HG03558 (cell line): ENCODE measurements around the gene RAP1GAP.
"Not testable (repeated sequence)": the region's sequence is repeated elsewhere in the genome, so short reads cannot be mapped to it uniquely, and the experiment has no call there.

ENCODE experiments used
- ATAC-seq: cut with Tn5 transposase; IDR thresholded peaks from one replicate; pipeline ENCODE4 v1.9.1; 2021; ENCODE audit warnings: moderate number of reproducible peaks; ENCODE audit not compliant: unreplicated experiment; ENCODE audit errors: extremely low read depth

RAP1GAP gene

DNA sequence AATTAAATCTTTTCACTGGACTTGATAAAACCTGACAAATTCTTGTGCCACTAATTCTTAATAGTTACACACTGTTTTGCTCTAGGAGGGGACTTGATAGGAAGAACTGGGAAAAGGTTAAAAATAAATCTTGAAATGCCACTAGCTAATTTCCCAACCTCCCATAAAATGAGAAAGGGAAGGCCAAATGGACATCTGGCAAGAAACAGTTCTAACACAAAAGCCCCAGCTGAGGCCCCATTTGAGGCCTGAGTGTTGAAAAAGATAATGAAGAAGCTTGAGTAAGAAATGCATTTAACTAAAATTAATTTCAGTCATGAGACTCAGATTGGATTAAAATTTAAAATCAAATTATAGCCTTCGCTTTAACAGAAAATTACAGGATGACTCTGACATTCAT lies 11.2 kb upstream of the RAP1GAP start:
- ATAC-seq, result no peak

DNA sequence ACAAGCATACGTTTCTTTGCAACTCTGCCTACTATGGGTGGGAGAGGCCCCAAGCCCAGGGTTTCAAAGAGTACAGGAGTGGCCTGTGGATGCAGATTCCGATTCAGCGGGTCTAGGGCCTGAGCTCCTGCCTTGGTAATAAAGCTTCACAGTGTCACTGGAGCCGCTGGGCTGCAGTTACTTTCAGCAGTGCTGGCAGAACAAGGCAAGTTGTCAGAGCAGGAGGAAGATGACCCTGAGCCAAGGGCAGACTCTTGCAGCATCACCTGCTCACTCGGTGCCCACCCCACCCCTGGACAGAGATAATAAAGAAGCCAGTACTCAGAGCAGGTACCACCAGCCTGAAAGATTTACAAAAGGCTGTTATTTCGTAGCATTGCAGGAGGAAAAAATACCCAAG lies 8.0 kb upstream of the RAP1GAP start:
- no peak for ATAC-seq

DNA sequence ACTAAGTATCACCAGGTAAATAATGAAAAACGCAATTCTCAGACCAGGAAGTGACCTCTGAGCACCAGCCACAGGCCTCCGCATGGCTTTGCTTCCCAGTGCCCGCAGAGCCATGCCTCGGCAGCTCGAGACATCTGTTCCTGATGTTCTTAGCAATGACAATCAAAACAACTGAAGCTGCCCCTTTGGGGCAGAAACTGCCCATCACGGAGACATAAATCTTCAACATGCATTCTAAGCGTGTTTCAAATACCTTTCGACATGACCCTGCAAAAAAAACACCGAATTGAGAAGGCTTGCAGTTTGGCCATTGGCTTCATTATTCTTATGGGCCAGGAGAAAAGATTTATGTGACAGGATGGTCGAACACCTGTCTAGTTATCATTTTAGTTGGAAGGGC lies 5.8 kb upstream of the RAP1GAP start:
- no peak for ATAC-seq

DNA sequence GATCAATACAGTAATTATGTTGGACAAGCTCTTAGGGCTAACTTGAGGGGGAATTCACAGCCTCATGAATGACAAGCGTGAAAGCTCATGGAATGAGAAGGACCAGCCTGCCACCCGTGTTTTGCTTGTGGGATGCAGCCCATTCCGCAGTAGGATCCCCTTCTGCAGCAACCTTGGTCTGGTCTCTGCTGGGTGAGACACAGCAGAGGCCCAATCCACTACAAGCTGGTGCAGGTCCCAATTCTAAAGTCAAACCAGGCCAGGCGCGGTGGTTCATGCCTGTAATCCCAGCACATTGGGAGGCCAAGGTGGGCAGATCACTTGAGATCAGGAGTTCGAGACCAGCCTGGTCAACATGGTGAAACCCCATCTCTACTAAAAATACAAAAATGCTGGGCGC lies 4.7 kb upstream of the RAP1GAP start:
- ATAC-seq, result not testable (repeated sequence)

DNA sequence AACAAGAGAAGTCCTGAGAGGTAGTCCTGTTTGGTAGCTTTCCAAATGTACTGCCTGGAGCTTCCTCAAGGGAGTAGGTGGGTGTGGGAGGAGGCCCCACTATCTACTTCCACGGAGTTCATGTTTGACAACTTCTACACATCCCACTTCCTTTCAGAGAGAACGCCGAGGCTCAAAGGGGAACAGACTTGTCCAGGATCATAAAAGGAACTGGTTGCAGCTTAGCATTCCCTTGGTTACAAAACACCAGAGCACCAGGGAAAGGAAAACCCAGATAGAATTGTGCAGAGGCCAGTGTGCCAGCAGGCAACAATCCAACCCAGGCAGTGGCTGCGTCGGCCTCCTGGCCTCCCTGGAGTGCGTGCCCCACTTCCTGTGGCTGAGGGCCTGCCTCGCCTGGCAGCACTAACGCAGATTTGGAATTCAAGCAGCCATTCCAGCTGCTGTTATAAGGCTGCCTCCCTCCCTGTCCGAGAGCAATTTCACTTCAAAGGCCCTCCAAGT lies 4.2 kb upstream of the RAP1GAP start:
- no peak for ATAC-seq

DNA sequence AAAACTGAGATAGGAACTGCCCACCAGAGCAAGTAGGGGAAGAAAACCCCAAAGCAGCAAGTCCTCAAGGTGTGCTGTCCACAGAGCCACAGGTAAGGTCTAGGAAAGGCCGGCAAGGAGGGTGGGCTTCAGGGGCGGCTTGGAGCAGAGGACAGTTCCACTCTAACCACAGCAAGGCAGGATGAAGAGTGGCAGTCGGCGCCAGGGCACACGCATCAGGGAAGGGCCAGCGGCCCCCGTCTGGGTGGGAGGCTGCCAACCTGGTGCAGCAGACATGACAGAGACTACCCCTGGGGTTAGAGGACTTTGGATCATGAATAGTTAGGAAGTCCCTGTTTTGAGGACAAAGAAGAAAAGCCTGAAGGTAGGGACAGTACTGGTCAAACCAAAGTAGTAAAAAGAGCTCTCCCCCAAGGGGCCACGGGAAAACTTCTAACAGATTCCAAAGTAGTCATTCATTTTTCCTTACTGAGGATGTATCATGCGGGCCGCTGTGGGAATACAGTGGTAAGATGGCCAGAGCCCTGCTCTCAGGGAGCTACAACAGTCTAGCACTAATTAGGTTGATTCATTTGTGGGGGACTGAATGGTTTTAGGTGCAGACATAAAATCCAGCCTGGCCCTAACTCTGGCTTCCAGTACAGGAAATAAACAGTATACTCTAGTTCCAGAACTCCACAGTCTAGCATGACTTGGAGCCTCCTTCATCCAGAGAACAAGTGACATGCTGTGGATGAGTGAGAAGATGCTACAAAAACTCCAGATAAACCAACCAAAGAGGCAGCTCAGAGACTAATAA lies 3.5 kb upstream of the RAP1GAP start:
- ATAC-seq, result no peak

DNA sequence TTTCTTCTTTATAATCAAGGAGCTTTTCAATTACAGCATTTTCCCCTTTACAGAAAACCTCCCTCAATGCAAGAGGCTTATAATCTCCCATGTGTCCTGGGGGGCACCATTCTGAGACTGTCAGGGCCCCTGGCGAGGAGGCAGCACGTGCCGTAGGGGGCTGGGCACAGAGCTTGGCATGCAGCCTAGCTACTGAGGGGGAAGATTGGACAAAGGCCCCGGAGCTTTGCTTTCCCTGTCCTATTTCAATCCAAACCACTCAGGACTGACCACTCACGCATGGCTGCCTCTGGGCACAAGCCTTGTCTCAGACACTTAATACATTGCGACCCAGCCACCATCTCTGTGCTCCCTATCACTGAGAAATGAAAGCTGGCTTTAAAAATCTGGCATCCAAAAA lies 2.8 kb upstream of the RAP1GAP start:
- ATAC-seq, result no peak

DNA sequence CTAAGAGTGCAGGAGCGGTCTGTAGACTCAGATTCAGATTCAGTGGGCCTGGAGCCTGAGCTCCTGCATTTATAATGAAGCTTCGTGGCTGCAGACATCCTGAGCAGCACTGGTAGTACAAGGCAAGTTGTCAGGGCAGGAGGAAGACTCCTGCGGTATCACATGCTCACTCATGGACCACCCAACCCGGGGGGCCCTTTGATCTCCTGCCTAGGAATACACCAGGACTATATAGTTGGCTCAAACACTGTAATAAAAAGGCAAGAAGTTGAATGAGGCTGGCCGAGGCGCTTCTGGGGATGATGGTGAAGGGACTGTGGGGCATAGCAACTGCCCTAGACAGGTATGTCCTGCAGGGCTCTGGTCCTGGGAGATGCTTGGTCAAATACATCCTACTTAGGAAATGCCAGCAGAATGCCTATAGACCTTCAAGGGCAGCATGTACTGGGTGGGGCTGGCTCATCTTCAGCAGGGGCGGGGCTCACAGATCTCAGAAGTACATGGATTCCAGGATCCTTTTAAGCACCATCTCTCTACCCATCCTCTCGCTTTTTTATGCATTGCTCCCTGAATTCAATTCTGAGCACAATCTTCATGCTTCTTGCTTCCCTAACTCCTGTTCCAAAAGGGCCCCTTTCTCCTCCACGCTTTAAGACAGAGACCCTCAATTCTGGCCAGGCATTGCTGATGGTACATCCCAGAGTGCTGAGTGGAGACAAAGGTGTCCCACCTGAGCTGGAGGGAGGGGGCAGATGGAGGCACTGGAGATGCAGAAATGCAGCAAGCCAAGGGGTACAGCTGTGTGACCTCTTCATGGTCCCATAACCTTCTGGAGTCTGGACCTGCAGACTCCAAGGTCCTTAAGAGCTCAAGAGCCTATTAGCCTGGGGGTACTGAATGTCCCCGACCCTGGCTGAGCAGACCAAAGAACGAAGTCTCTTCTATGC lies 2.1 kb upstream of the RAP1GAP start:
- ATAC-seq, result no peak

DNA sequence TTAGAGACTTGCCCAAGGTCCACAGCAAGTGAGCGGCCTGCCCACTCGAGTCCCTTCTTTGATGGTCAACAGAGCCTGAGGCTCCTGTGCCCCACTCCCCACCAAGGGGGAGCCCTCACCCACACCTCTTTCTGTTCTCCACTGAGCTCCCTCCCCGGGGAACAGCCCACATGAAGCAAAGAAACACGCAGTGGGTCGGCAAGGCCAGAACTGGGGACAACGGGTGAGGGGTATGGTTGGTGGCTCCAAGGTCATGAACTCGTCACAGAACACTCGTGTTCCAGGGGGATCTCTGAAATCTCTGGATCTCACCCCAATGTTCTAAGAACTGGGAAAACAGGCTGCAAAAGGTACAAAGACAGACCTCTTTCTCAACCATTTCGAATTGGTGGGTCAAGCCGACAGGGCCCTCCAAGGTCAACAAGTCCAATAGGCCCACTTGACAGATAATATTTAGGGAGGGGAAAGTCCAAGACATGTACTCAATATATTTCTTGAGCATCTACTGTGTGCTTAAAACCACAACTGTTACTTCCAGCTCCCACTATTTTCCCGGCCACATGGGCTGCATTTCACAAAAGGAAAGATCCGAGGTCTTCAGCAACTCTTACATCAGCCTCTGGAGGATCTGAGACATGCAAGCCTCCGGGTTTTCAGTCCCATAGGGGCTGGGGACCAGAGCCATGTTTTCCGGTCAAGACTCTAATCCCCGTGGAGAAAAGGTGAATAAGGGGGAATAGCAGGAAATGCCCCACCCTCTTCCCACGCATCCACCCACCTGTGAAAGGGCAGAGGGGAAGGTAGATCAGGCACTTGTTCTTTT lies 1.1 kb upstream of the RAP1GAP start:
- ATAC-seq, result no peak

DNA sequence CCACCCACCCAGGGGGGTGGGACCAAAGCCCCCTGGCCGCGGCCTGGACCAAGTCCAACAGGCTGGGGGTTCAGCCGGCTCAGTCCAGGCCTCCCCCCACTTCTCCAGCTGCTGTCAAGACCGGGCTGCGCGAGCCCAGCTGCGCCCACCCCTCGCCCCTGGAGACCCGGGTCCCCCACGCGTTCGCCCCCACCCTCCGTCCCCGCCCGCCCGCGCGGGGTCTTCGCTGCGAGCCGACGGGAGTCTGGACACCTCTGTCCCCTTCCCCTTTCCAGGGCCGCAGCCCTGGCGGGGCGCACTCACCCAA lies 253 bp downstream of the RAP1GAP start:
- no peak for ATAC-seq

DNA sequence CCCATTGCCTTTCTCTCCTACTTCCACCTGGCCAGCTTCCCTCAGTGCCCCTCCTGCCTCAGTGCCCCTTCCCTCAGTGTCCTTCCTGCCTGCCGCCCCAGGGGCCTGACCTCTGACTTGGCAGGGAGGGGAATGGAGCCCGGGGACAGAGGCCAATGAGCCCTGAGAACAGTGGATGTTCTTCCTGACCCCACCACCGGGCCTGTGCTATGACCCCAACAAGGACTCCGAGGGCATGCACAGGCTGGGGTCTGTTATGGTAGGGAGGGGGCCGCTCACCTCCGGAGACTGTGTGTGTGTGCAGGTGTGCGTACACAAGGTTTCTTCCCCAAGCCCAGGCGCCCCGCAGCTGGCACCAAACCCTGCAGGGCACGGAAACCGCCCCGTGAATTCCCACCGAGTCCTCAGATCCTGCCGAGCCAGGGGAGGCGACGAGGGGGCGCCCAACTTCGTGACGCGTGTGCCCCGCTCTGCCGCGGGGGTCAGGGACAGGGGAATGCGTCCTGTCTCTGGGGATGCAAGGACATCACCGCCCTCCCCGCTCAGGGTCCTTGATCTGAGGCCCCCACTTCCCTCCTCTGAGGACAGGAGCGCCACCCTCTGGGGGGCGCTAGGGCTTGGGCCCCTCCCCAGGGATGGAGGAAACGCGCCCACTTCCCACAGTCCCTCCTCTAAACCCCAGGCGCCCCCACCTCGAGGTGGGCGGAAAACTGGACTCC lies 766 bp downstream of the RAP1GAP start:
- no peak for ATAC-seq

DNA sequence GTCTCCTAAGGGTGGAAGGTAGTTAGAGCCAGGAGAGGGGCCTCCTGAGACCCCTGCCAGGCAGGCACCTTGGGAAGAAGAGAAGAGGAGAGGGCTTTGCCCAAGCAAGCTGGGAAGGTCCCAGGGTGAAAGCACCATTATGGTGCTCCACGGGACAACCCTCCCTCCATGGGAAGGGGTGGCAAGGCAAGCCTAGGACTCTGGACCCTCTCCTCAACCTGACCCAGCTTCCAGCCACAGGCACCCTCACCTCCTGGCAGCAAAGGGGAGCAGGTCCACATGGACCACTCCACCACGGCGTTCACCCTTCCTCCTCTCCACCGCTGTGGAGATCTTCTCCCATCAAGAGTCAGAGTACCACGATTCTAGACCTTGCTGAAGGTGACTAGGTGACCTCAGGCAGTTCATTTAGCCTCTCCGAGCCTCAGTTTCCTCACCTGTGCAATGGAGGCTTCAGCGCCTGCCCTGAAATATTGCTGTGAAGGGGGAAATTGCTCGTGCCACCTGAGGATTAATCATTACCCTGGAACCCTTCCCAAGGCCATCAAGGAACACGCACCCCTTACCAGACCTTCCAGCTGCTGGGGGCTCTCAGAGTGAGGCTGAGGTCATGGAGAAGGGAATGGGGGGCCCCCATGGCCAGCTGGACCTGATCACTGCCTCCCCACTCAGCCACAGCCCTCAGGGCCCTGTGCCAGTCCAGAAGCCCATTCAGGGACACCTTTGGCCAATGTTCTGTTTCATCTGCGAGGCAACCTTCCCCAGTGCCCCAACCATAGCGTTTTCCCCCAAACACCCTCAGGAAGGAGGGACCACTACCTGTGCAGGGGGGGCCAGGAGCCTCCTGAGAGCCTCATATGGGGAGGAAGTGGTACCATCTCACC lies 1.6 kb downstream of the RAP1GAP start:
- ATAC-seq, result no peak

DNA sequence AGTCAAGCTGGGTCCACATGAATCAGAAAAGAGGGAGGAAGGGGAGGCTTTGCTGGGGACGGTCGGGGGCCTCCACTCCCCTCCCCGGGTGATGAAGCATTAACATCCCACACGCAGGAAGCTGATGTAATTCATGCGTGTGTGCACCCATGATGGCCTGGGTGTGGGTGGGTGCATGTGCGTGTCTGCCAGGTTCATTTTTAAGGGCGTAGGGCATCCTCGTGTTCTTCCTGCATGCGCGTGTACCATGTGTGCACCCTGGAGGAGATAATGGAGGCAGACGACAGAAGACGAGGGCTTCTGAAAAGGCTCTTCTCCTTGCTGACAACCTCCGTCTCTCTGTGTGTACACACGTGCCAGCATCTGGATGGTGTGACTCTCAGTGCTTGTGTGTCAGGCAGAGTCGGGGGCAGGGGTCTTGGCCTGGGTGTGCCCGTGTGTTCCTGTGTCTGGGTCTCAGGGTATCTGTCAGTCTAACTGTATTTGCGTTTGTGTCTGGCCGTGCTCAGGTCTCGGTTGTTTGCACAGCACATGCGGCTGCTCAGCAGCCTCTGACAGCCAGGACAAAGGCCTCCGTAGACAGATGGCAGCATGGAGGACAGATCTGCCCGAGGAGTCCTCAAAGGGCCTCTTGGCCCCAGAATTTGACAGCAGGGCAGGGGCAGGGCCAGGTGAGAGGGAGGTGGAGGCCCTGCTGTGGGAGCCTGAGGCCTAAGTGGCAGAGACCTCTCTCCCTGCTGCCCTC lies 2.4 kb downstream of the RAP1GAP start:
- no peak for ATAC-seq

DNA sequence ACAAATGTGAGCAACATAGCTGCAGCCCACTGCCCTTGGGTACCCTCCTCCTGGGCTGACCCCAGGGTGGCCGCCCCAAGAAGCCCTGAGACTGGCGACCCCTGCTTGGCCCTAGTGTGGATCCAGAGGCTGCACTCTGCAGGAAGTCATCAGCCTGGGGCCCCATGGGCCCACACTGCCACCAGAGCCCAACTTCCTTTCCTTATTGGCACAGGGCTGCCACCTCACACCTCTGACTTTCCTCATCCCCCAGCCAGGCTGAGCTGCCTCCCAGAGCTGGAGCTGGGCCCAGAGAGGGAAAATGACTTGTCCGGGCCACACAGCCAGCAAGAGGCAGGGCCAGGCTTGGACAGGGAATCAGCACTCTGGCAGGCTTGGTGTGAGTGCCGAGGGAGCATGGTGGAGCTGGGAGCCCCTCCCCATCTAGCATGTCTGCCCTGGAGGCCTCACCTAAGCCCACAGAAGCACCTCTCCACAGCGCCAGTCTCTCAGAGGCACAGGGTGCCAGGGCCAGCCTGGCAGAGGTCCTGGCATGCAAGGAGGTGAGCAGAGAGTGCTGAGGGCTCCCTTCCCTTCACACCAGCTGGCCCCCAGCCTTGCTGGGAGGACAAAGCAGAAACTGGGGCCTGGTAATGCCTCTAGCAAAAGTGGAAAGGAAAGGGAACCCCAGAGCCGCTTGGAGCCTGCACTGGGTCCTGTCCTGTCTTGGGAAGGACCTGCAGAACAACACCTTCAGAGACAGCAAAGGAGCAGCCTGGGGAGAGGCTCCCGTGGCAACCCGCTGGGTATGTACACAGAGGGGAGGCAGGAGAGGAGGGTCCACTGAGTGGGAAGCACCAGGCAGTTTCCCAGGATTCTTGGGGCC lies 3.2 kb downstream of the RAP1GAP start:
- ATAC-seq, result no peak

DNA sequence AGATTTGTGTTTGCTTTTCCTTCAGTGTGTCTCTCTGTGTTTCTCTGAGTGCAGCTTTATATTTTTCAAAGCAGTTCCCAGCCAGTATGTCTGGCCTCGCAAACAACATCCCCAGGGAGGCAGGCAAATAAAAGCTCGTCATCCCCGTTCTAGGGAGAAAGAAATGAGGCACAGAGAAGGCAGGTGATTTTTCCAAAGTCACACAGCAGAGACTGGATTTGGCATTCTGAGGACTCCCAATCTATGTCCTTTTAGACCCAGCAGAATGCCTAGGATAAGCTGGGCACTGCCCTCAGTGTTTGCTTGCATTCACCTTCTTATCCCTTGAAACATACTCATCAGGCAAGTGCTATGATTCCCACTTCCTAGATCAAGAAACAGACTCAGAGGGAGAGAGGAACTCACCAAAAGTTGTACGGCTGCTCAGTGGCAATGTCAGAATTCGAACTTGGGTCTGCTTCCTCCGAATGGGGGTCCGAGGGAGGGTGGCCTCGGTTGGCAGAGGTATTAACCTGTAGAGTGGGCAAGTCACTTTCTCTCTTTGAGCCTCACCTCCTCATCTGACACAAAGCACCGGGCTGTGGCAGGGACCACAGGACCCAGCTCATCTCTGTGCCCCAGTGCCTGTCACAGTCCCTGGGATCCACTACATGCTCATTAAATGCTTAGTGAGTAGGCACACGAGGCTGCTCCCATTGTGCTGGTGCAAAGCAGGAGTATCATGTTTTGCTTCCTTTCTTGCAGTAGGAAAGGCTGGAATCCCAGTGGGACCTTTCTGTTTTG lies 4.2 kb downstream of the RAP1GAP start:
- ATAC-seq, result no peak

DNA sequence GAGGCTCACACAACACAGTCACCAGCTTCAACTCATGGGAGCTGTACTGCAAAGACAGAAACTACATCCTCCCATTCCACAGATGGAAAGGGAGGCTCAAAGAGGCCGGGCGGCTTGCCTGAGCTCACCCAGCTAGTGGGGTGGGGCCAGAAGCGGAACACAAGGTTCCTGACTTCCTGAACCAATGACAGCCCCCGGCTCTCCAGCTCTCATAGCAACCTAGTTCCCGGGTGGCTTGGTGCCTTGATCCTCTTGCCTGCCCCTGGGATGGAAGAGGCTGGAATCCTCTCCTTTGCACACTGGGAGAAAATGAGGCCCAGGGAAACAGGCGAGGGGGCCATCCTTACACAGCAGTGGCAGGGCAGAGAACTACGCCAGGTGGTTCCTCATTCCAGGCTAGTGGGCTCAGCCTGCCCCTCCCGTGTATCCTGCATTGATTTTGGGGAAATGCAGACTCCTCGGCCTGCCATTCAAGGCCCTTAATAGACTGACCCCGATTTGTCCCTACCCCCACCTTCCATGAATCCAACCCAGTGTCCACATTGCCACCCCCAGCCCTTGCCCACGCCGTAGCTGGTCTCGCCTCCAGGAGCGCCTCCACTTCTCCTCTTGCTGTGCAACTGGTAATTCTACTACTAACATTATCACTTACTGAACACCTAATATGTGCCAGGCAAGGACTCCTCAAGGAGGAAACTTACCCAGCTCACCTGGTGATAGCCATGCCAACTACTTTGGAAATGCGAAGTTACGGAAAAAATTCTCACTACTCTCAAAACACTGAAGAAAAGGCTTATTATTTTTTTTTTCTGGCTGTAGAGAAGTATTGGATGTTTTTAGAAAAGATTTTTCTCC lies 5.0 kb downstream of the RAP1GAP start:
- ATAC-seq, result no peak
